Measurements from ENCODE around the gene WRAP73.

WRAP73 gene

DNA sequence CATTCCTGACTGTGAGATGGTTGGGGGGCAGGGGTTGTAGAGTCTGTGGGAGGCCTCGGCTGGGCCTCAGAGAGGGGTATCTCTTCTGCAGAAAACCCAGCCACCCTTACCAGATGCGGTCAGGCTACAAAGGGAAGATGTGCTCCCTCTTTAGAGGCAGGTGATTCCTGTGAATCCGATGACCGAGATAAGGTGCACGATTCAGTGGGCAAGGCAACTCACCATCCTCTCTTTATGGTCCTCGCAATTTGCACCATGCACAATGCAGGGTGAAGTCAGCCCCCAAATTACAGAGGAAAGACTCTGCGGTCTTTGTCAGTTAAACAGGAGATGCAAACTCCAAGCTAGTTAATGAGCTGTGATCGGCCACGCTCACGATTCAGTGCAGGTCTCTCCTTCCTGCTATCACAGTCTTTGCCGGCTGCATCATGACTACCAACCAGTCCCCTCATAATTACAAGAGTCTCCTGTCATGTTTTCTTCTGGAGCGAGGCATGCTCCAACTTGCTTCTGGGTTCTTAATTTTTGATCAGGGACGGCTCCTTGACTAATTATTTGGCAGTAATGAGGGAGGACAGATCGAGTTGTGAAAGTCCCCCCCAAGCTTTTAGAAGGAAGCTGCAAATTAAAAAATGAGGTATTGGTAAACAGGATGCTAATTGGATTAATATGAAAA, 14.9 kb upstream of the WRAP73 start:
- TF ChIP-seq, protein P1, sequence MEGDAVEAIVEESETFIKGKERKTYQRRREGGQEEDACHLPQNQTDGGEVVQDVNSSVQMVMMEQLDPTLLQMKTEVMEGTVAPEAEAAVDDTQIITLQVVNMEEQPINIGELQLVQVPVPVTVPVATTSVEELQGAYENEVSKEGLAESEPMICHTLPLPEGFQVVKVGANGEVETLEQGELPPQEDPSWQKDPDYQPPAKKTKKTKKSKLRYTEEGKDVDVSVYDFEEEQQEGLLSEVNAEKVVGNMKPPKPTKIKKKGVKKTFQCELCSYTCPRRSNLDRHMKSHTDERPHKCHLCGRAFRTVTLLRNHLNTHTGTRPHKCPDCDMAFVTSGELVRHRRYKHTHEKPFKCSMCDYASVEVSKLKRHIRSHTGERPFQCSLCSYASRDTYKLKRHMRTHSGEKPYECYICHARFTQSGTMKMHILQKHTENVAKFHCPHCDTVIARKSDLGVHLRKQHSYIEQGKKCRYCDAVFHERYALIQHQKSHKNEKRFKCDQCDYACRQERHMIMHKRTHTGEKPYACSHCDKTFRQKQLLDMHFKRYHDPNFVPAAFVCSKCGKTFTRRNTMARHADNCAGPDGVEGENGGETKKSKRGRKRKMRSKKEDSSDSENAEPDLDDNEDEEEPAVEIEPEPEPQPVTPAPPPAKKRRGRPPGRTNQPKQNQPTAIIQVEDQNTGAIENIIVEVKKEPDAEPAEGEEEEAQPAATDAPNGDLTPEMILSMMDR (IDR thresholded peaks at IDR 0.05; ENCODE audit: low read depth, low read length), result no peak
- H3K4me3 ChIP-seq (ENCODE audit: low read depth, low read length), result no peak overlapping the region

DNA sequence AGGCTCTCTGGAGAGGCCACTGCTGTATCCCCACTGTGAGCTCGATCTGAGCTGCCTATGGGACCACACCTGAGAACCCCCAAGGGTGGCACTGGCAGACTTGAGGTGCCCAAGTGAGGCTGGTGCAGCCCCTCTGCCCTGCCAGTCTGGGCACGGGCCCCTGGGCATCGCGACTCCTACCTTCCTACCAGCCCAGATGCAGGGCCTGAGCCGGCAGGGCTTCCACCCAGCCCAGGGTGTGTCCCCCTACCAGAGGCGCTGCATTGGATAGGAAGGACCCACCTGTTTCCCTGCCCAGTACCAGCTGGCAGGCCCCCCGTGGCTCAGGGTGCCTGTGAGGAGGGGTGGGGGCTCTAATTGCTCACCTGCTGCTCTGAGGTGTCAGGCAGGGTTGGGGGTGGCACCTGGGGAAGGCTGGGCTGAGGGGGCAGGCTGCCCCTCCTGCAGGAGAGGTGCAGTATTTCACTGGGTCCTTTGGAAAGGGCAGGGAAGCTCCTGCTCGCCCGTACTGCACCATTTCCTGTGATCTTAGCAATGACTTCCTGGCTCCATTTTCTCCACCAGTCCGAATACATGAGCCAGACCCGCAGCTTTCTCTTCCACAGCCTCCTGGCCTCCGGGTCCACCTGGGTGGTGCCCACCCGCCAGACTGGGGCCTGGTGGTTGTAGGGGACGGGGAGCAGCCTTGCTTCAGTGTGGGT, 14.2 kb upstream of the WRAP73 start:
- no peak overlapping the region for H3K4me3 ChIP-seq (ENCODE audit: low read depth, low read length)
- TF ChIP-seq, protein P1 (IDR thresholded peaks at IDR 0.05; ENCODE audit: low read depth, low read length), result no peak

DNA sequence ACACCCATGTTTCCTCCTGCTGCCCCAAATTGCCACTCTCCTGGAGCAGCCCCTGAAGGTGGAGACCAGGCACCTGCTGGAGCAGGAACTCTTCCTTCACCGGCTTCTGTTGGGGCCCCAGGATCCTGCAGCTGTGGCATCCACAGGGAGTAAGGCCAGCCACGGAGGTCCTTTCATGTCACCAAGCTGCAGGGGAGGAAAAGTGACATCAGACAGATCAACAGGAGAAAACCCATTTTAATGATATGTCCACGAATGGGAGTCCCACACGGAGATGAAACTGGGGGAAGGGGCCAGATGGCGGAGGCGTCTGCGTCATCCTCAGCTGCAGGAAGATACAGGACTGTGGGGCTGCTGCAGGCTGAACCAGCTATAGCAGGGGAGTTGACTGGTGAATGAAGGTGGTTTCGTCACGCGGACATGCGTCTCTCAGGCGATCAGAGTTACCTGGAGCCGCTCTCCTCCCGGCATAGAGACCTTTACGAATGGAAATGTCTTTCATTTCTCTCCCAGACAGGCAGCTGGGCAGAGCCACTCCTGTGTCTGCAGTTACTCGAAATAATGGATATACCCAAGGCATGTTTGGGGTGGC, 12.3 kb upstream of the WRAP73 start:
- H3K4me3 ChIP-seq (ENCODE audit: low read depth, low read length), result no peak overlapping the region
- TF ChIP-seq, protein P1 (IDR thresholded peaks at IDR 0.05; ENCODE audit: low read depth, low read length), result no peak

DNA sequence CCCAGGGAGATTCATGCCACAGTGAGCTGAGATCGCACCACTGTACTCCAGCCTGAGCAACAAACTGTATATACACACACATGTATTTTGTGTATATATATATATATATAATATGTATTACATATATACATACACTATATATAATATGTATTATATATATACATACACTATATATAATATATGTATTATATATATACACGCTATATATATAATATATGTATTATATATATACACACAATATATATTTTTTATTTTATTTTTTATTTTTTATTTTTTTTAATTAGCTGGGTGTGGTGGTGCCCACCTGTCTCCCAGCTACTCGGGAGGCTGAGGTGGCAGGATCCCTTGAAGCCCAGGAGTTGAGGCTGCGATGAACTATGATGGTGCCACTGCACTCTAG, 11.7 kb upstream of the WRAP73 start:
- no peak overlapping the region for H3K4me3 ChIP-seq (ENCODE audit: low read depth, low read length)
- TF ChIP-seq, protein P1 (IDR thresholded peaks at IDR 0.05; ENCODE audit: low read depth, low read length), result no peak

DNA sequence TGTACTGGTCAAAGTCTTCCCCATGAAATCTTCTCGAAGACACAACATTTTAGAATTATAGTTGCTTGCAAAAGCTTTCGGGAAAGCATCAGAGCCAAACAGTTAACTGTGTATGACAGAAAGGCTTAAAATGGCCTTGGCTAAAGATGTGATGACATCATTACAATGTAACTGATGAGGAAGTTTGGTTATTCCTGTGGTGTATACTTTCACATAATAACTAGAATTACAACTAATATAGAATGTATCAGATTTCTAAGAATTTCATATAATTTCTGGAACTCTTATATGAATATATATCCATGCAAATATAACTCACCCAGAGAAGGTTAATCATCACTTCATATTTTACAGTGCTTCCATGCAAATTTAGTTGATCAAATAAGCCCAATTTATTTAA, 10.8 kb upstream of the WRAP73 start:
- H3K4me3 ChIP-seq (ENCODE audit: low read depth, low read length), result no peak overlapping the region
- TF ChIP-seq, protein P1 (IDR thresholded peaks at IDR 0.05; ENCODE audit: low read depth, low read length), result no peak

DNA sequence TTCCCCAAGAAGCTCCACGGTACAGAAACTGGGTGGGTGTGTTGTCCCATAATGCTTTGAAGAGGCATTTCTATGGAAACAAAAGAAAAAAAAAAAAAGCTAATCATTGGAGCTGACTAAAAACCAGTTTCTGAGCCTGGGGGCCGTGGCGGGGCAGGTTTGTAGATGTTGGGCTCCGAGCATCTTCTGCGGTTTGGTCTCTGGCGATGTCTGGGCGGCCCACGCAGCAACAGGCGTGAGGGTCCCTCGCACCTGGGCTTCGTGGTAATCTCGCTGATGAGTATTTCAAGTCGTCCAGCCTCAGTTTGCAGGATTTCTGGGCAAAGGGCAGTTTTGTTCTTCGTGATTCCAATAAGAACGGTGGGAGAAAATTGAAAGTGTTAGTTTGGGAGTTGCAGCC, 9.2 kb upstream of the WRAP73 start:
- TF ChIP-seq, protein P1 (IDR thresholded peaks at IDR 0.05; ENCODE audit: low read depth, low read length), result no peak
- no peak overlapping the region for H3K4me3 ChIP-seq (ENCODE audit: low read depth, low read length)

DNA sequence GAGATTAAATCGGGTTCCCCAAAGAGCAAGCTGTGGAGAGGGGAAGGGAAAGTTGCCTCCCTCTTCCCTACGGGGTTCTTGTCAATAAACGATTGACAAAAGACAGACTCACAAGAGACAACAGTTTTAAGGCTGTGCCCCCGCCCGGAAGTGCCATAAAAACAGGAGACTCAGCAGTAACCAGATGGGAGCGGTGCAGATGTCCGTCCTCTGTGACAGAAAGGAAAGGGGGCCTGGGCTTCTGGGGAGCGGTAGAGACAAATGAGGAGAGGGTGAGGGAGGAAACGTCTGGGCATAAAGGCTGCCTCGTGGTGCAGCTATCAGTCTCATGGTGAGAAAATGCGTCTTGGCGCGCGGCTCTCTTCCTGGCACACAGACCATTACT, 8.3 kb upstream of the WRAP73 start:
- TF ChIP-seq, protein P1 (IDR thresholded peaks at IDR 0.05; ENCODE audit: low read depth, low read length), result no peak
- no peak overlapping the region for H3K4me3 ChIP-seq (ENCODE audit: low read depth, low read length)

Measured in WI38 (cell line).